Neuron (in vitro differentiated cells): Measurements from ENCODE around the gene LONRF3.
"Not testable (repeated sequence)": the region's sequence is repeated elsewhere in the genome, so short reads cannot be mapped to it uniquely, and the experiment has no call there.

Experiments
- H2AFZ ChIP-seq: one replicate; pipeline ENCODE4 v1.6.1; 2013; ENCODE audit warnings: low read depth, mild to moderate bottlenecking, inconsistent platforms, low read length, moderate library complexity
- H3K27me3 ChIP-seq: one replicate; pipeline ENCODE4 v1.6.1; 2013; ENCODE audit warnings: low read length; ENCODE audit not compliant: insufficient read depth
- H3K36me3 ChIP-seq: one replicate; pipeline ENCODE4 v1.6.1; 2013; ENCODE audit warnings: low read length; ENCODE audit not compliant: insufficient read depth
- H3K4me1 ChIP-seq: one replicate; pipeline ENCODE4 v1.6.1; 2013; ENCODE audit warnings: low read length; ENCODE audit not compliant: insufficient read depth
- H3K4me3 ChIP-seq: 2 replicates; pipeline ENCODE4 v1.5.1; 2013; ENCODE audit warnings: mild to moderate bottlenecking, low read length, moderate library complexity
- H3K9me3 ChIP-seq: one replicate; pipeline ENCODE4 v1.6.1; 2013; ENCODE audit warnings: low read length

LONRF3 gene

GRCh38 chrX:119003462-119003861 lies 29.0 kb downstream of the LONRF3 start:
- Histone ChIP-seq H3K9me3 (no peaks in the 10 kb centered on the region), H3K27me3 (peaks cover 3% of the 10 kb centered on the region), H3K4me3 (no peak overlapping the region), H3K36me3 (no peaks in the 10 kb centered on the region), H2AFZ (no peak overlapping the region), H3K4me1 (no peaks in the 10 kb centered on the region)

GRCh38 chrX:119004920-119005524 lies 30.6 kb downstream of the LONRF3 start:
- Histone ChIP-seq H3K4me3 (peak overlapping the region; percentile 36), H3K9me3 (no peaks in the 10 kb centered on the region), H3K4me1 (no peaks in the 10 kb centered on the region), H3K27me3 (peaks cover 3% of the 10 kb centered on the region), H2AFZ (no peak overlapping the region), H3K36me3 (no peaks in the 10 kb centered on the region)

- Histone ChIP-seq H3K27me3 (peaks cover 3% of the 10 kb centered on the region), H2AFZ (no peak overlapping the region), H3K4me1 (no peaks in the 10 kb centered on the region), H3K9me3 (no peaks in the 10 kb centered on the region), H3K36me3 (no peaks in the 10 kb centered on the region), H3K4me3 (no peak overlapping the region)
Measured at GRCh38 chrX:119007189-119007770, 32.9 kb downstream of the LONRF3 start.

- H3K4me1 ChIP-seq: no peaks in the 10 kb centered on the region
- H3K27me3 ChIP-seq: peaks cover 3% of the 10 kb centered on the region
- H3K36me3 ChIP-seq: no peaks in the 10 kb centered on the region
- H3K4me3 ChIP-seq: no peak overlapping the region
- no peaks in the 10 kb centered on the region for H3K9me3 ChIP-seq
- H2AFZ ChIP-seq: no peak overlapping the region
Measured at GRCh38 chrX:119008110-119008744, 33.8 kb downstream of the LONRF3 start.

GRCh38 chrX:119009071-119009470 lies 34.7 kb downstream of the LONRF3 start:
- Histone ChIP-seq H3K4me1 (no peaks in the 10 kb centered on the region), H3K4me3 (no peak overlapping the region), H3K9me3 (no peaks in the 10 kb centered on the region), H2AFZ (no peak overlapping the region), H3K27me3 (peaks cover 3% of the 10 kb centered on the region), H3K36me3 (no peaks in the 10 kb centered on the region)

- Histone ChIP-seq H3K27me3 (no peaks in the 10 kb centered on the region), H3K4me3 (no peak overlapping the region), H3K9me3 (no peaks in the 10 kb centered on the region)
Measured at GRCh38 chrX:119010491-119010890, 36.1 kb downstream of the LONRF3 start.

GRCh38 chrX:119013164-119013563 lies 38.7 kb downstream of the LONRF3 start:
- Histone ChIP-seq H2AFZ (no peak overlapping the region), H3K4me3 (no peak overlapping the region), H3K9me3 (no peaks in the 10 kb centered on the region), H3K36me3 (no peaks in the 10 kb centered on the region), H3K4me1 (no peaks in the 10 kb centered on the region), H3K27me3 (no peaks in the 10 kb centered on the region)

More at GRCh38 chrX:119010491-119010890, 36.1 kb downstream of the LONRF3 start:
- Histone ChIP-seq H2AFZ (no peak overlapping the region), H3K4me1 (no peaks in the 10 kb centered on the region), H3K36me3 (no peaks in the 10 kb centered on the region)

- no peaks in the 10 kb centered on the region for H3K4me1 ChIP-seq
- H3K4me3 ChIP-seq: no peak overlapping the region
- H3K36me3 ChIP-seq: no peaks in the 10 kb centered on the region
Measured at GRCh38 chrX:119015407-119016237, 41.2 kb downstream of the LONRF3 start.

GRCh38 chrX:119017077-119017476 lies 42.7 kb downstream of the LONRF3 start:
- H3K9me3 ChIP-seq: no peaks in the 10 kb centered on the region
- no peaks in the 10 kb centered on the region for H3K27me3 ChIP-seq
- no peak overlapping the region for H3K4me3 ChIP-seq
- no peak overlapping the region for H2AFZ ChIP-seq
- H3K36me3 ChIP-seq: no peaks in the 10 kb centered on the region
- no peaks in the 10 kb centered on the region for H3K4me1 ChIP-seq

More at GRCh38 chrX:119015407-119016237, 41.2 kb downstream of the LONRF3 start:
- no peak overlapping the region for H2AFZ ChIP-seq
- no peaks in the 10 kb centered on the region for H3K9me3 ChIP-seq
- no peaks in the 10 kb centered on the region for H3K27me3 ChIP-seq

- Histone ChIP-seq H3K9me3 (no peaks in the 10 kb centered on the region), H3K36me3 (no peaks in the 10 kb centered on the region), H3K4me1 (no peaks in the 10 kb centered on the region), H2AFZ (no peak overlapping the region), H3K4me3 (no peak overlapping the region), H3K27me3 (no peaks in the 10 kb centered on the region)
Measured at GRCh38 chrX:119025900-119026299, 51.5 kb downstream of the LONRF3 start.

- H3K4me1 ChIP-seq, H3K4me3 ChIP-seq, H3K27me3 ChIP-seq: not testable (repeated sequence)
Measured at GRCh38 chrX:119026344-119026743, 51.9 kb downstream of the LONRF3 start.

GRCh38 chrX:119027960-119028732 lies 53.7 kb downstream of the LONRF3 start:
- not testable (repeated sequence) for H3K27me3 ChIP-seq, H3K4me1 ChIP-seq, H3K9me3 ChIP-seq, H3K36me3 ChIP-seq, H2AFZ ChIP-seq, H3K4me3 ChIP-seq

More at GRCh38 chrX:119026344-119026743, 51.9 kb downstream of the LONRF3 start:
- not testable (repeated sequence) for H3K9me3 ChIP-seq, H2AFZ ChIP-seq, H3K36me3 ChIP-seq
